Measurements from ENCODE around the gene RHD. TPM values are rescaled to one million over a fixed set of nuclear protein-coding genes. Genes with fewer than 3 reads are reported as not detected.

RHD gene
- total RNA-seq, 1 experiment from 2014 or later = 1.3 TPM

DNA sequence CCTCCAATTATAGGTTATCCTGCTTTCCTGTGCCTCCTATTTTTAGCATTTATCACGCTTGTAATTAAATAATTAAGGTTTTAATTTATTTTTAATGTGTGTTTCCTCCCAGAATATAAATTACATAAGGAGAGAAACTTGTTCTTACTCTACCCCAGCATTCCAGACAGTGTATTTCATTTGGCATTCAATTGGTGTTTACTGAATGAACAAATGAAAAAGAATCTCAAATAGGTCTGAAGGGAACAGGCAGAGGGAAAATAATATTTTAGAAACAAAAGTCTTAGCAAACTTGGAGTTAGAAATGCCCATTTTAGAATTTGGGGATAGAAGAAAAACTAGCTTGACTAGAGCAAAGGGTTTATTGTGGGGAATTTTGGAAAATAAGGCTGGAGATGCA lies 15.1 kb upstream of the RHD start:
- H3K4me2 ChIP-seq (ENCODE audit: insufficient read depth, insufficient read length, low read length) = no peak overlapping the region
- H3T11ph ChIP-seq (ENCODE audit: low read length) = no peak overlapping the region
- H3K4me3 Mint-ChIP-seq = no peak overlapping the region
- H3K9me3 ChIP-seq (ENCODE audit: control insufficient read depth, low read depth, low read length) = no peaks in the 10 kb centered on the region
- no peak overlapping the region for H2AFZ ChIP-seq (ENCODE audit: low read length)
- H3K14ac ChIP-seq (ENCODE audit: insufficient read depth, low read length) = no peak overlapping the region
- H3K27me3 ChIP-seq (ENCODE audit: insufficient read depth, low read length) = no peaks in the 10 kb centered on the region
- no peaks in the 10 kb centered on the region for H3K79me1 ChIP-seq (ENCODE audit: insufficient read depth, low read depth, low read length, poor library complexity, severe bottlenecking)
- H2BK12ac ChIP-seq (ENCODE audit: insufficient read length, low read depth, low read length) = no peak overlapping the region
- TF ChIP-seq, protein P1, sequence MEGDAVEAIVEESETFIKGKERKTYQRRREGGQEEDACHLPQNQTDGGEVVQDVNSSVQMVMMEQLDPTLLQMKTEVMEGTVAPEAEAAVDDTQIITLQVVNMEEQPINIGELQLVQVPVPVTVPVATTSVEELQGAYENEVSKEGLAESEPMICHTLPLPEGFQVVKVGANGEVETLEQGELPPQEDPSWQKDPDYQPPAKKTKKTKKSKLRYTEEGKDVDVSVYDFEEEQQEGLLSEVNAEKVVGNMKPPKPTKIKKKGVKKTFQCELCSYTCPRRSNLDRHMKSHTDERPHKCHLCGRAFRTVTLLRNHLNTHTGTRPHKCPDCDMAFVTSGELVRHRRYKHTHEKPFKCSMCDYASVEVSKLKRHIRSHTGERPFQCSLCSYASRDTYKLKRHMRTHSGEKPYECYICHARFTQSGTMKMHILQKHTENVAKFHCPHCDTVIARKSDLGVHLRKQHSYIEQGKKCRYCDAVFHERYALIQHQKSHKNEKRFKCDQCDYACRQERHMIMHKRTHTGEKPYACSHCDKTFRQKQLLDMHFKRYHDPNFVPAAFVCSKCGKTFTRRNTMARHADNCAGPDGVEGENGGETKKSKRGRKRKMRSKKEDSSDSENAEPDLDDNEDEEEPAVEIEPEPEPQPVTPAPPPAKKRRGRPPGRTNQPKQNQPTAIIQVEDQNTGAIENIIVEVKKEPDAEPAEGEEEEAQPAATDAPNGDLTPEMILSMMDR (conservative IDR thresholded peaks at IDR 0.05) = no peak
- H3K27me3 Mint-ChIP-seq (ENCODE audit: low read depth) = no peaks in the 10 kb centered on the region
- no peak overlapping the region for H4K5ac ChIP-seq (ENCODE audit: insufficient read length, low read depth, low read length)
- H3K27ac Mint-ChIP-seq = no peak overlapping the region
- no peak overlapping the region for H2BK20ac ChIP-seq (ENCODE audit: low read depth, low read length, poor library complexity, severe bottlenecking)
- H3K79me2 ChIP-seq (ENCODE audit: insufficient read depth, low read length) = no peaks in the 10 kb centered on the region
- no peak overlapping the region for H4K8ac ChIP-seq (replicated peaks; ENCODE audit: insufficient read length, low read depth, low read length)
- peaks cover 3% of the 10 kb centered on the region; the same call in 1 of the 2 replicates for H3K4me1 ChIP-seq (ENCODE audit: insufficient read depth, low read length)
- no peak overlapping the region for H2AK5ac ChIP-seq (ENCODE audit: insufficient read length, low read length)
- H2BK15ac ChIP-seq (ENCODE audit: low read depth, low read length) = no peak overlapping the region
- H4K91ac ChIP-seq (ENCODE audit: insufficient read length, low read depth, low read length) = no peak overlapping the region
- H3K9ac ChIP-seq (ENCODE audit: extremely low read depth, insufficient read length, low read length) = no peak overlapping the region
- no peak overlapping the region for H3K23ac ChIP-seq (ENCODE audit: insufficient read length, low read depth, low read length)
- H3K18ac ChIP-seq (ENCODE audit: insufficient read length, low read depth, low read length) = no peak overlapping the region
- no peak overlapping the region for H3K56ac ChIP-seq (ENCODE audit: insufficient read length, low read depth, low read length)
- WGBS (ENCODE audit: extremely low coverage, insufficient read length, low lambda C conversion rate) = no CpG with 5 or more reads among the region's 1 CpG
- no peak overlapping the region for H3K27ac ChIP-seq (ENCODE audit: insufficient read length, low read depth, low read length)
- H3K4ac ChIP-seq (ENCODE audit: low read depth, low read length) = no peak overlapping the region
- no peak overlapping the region for H2BK5ac ChIP-seq (ENCODE audit: insufficient read length, low read length)
- no peaks in the 10 kb centered on the region for H4K20me1 ChIP-seq (ENCODE audit: control insufficient read depth, insufficient read depth, insufficient read length)
- H3K36me3 Mint-ChIP-seq (ENCODE audit: insufficient read depth in 1 of 3, low read depth in 3 of 3) = peaks cover 0 to 2% (median 0%) of the 10 kb centered on the region in 3 experiments; a peak in 2 of 7 replicates
- H3K4me1 Mint-ChIP-seq = peaks cover 25% of the 10 kb centered on the region in 2 experiments
- H3K9me3 Mint-ChIP-seq = no peaks in the 10 kb centered on the region
- no peak for DNase-seq
- H2BK120ac ChIP-seq (ENCODE audit: low read depth, low read length, poor library complexity, severe bottlenecking) = no peak overlapping the region
- no peaks in the 10 kb centered on the region for H3K23me2 ChIP-seq (ENCODE audit: insufficient read length, low read depth, low read length, poor library complexity, severe bottlenecking)
